Upper lobe of right lung (tissue), 1 donor: ENCODE data around the gene GCNT1. TPM values are rescaled to one million over a fixed set of nuclear protein-coding genes. Genes with fewer than 3 reads are reported as not detected.
"Not testable (repeated sequence)": the region's sequence is repeated elsewhere in the genome, so short reads cannot be mapped to it uniquely, and the experiment has no call there.

Source experiments
- ATAC-seq: fragments of 200-7000 bp; cut with Tn5 transposase; one replicate; pipeline ENCODE4 v1.9.1; 2020; ENCODE audit warnings: mild to moderate bottlenecking, moderate library complexity
- DNase-seq: peaks from one replicate; pipeline ENCODE4 v3.0.0-alpha.2; 2020
- H3K27ac ChIP-seq: fragments of 200-600 bp; one replicate; pipeline ENCODE4 v1.8.0; 2022
- H3K27me3 ChIP-seq: fragments of 200-600 bp; one replicate; pipeline ENCODE4 v1.8.0; 2022; ENCODE audit warnings: mild to moderate bottlenecking
- H3K36me3 ChIP-seq: fragments of 200-600 bp; one replicate; pipeline ENCODE4 v1.8.0; 2022
- H3K4me1 ChIP-seq: fragments of 200-600 bp; one replicate; pipeline ENCODE4 v1.8.0; 2022
- H3K4me3 ChIP-seq: fragments of 200-600 bp; one replicate; pipeline ENCODE4 v1.8.0; 2022; ENCODE audit warnings: mild to moderate bottlenecking
- H3K9me3 ChIP-seq: fragments of 200-600 bp; one replicate; pipeline ENCODE4 v1.8.0; 2022
- CTCF ChIP-seq: fragments of 200-600 bp; IDR thresholded peaks from one replicate; pipeline ENCODE4 v1.8.0; 2022; ENCODE audit warnings: antibody characterized with exemption
- intact Hi-C: fragments of 100-400 bp; cut with DNase I; formaldehyde crosslinking; loops from one replicate; pipeline ENCODE4 v1.11.0; 2022
- total RNA-seq: library from RNA; stranded (reverse); fragmentation: NEBNext Ultra II Directional; extraction: Animal tissue kit (Norgen Biotek cat#: 25700); gene quantifications from one replicate; pipeline ENCODE4 v1.2.1, GENCODE V29; 2021
- donor health status: DM: no; HTN: yes; CAD: no; lungs with severe emphysema.

GCNT1 gene
- total RNA-seq, 1 donor from 2014 or later, result 8.5 TPM

- intact Hi-C loops, result no loop called here
- TF ChIP-seq CTCF, result no peak
- no peak for DNase-seq
Measured at GRCh38 chr9:76528642-76529190, 69.7 kb downstream of the GCNT1 start.

DNA sequence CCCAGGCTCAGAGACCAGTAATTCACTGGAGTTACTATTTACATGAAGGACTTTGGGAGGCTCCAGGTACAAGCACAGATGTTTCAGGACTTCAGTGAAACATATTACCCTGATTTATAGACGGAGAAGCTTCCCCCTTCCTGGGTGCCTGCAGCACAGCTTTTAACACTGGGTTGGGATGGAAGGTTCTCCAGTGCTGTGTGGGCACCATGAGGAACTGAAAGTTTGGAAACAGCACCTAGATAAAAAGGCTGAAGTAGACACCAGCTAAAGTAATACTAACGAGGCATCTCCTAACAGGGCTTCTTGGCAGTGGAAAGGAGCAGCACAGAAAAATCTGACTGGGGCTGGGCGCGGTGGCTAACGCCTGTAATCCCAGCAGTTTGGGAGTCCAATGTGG is 70.7 kb downstream of the GCNT1 start:
- no peak overlapping the region for H3K4me3 ChIP-seq
- H3K27ac ChIP-seq, result no peak overlapping the region
- no peaks in the 10 kb centered on the region for H3K27me3 ChIP-seq
- peak; percentile 81 for ATAC-seq
- intact Hi-C loops, result no loop called here
- no peak for TF ChIP-seq CTCF
- no peaks in the 10 kb centered on the region for H3K36me3 ChIP-seq
- DNase-seq, result no peak
- H3K9me3 ChIP-seq, result no peaks in the 10 kb centered on the region
- peaks cover 15% of the 10 kb centered on the region for H3K4me1 ChIP-seq

More at GRCh38 chr9:76528642-76529190, 69.7 kb downstream of the GCNT1 start:
- Histone ChIP-seq H3K36me3 (no peaks in the 10 kb centered on the region), H3K4me3 (no peak overlapping the region), H3K27ac (no peak overlapping the region), H3K9me3 (no peaks in the 10 kb centered on the region), H3K27me3 (no peaks in the 10 kb centered on the region), H3K4me1 (peaks cover 15% of the 10 kb centered on the region)
- ATAC-seq, result no peak

GRCh38 chr9:76530458-76531110 is 71.6 kb downstream of the GCNT1 start:
- ATAC-seq, result no peak

GRCh38 chr9:76531231-76531780 is 72.3 kb downstream of the GCNT1 start:
- H3K27me3 ChIP-seq, result no peaks in the 10 kb centered on the region
- no peak overlapping the region for H3K4me3 ChIP-seq
- DNase-seq (no peak), ATAC-seq (no peak)
- H3K4me1 ChIP-seq, result peaks cover 15% of the 10 kb centered on the region
- no peaks in the 10 kb centered on the region for H3K9me3 ChIP-seq
- intact Hi-C loops, result no loop called here
- no peak for TF ChIP-seq CTCF
- no peak overlapping the region for H3K27ac ChIP-seq
- no peaks in the 10 kb centered on the region for H3K36me3 ChIP-seq

More at GRCh38 chr9:76530458-76531110, 71.6 kb downstream of the GCNT1 start:
- H3K27me3 ChIP-seq, result no peaks in the 10 kb centered on the region
- no peak overlapping the region for H3K27ac ChIP-seq
- no peak for TF ChIP-seq CTCF
- no peaks in the 10 kb centered on the region for H3K9me3 ChIP-seq
- H3K4me3 ChIP-seq, result no peak overlapping the region
- no peak for DNase-seq
- no peaks in the 10 kb centered on the region for H3K36me3 ChIP-seq
- intact Hi-C loops, result no loop called here
- peaks cover 15% of the 10 kb centered on the region for H3K4me1 ChIP-seq

- H3K36me3 ChIP-seq, intact Hi-C loops, H3K9me3 ChIP-seq, DNase-seq, ATAC-seq, H3K4me3 ChIP-seq, H3K27ac ChIP-seq, H3K27me3 ChIP-seq: not testable (repeated sequence)
- H3K4me1 ChIP-seq, result peaks cover 15% of the 10 kb centered on the region
Measured at GRCh38 chr9:76532877-76533276, 73.9 kb downstream of the GCNT1 start.

DNA sequence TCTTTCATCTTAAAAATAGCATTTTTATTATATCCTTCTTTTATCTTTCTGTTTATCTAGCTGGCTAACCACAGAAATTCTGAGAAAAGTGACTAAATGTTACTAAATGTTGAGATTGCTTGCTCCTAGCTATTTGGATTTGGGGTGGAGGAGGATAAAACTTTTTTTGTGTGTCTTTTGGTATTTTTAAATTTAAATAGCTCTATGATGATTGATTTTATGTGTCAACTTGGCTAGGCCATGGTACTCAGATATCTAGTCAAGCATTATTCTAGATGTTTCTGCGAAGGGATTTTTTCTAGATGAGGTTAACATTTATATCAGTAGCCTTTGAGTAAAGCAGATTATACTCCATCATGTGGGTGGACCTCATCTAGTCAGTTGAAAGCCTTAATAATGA is 75.0 kb downstream of the GCNT1 start:
- H3K27me3 ChIP-seq, result no peaks in the 10 kb centered on the region
- H3K4me1 ChIP-seq, result peaks cover 15% of the 10 kb centered on the region
- intact Hi-C loops, result no loop called here
- ATAC-seq, result no peak
- H3K9me3 ChIP-seq, result no peaks in the 10 kb centered on the region
- no peak overlapping the region for H3K4me3 ChIP-seq
- no peaks in the 10 kb centered on the region for H3K36me3 ChIP-seq
- no peak for TF ChIP-seq CTCF
- DNase-seq, result no peak
- no peak overlapping the region for H3K27ac ChIP-seq
